IPS-NIHi11 (cell line): ENCODE data around the gene PCDHA2.
"Not testable (repeated sequence)": the region's sequence is repeated elsewhere in the genome, so short reads cannot be mapped to it uniquely, and the experiment has no call there.

Experiments used
- DNase-seq: peaks from one replicate; pipeline ENCODE4 v3.0.0; 2012; ENCODE audit warnings: mixed read lengths, low spot score

PCDHA2 gene

GRCh38 chr5:140794595-140795258 is at the start of gene PCDHA2:
Gene PCDHA2 (plus strand): TSS chr5:140794852.
- peak; percentile 17 for DNase-seq

GRCh38 chr5:140753561-140753960 is 41.1 kb upstream of the PCDHA2 start:
- DNase-seq: no peak

DNA sequence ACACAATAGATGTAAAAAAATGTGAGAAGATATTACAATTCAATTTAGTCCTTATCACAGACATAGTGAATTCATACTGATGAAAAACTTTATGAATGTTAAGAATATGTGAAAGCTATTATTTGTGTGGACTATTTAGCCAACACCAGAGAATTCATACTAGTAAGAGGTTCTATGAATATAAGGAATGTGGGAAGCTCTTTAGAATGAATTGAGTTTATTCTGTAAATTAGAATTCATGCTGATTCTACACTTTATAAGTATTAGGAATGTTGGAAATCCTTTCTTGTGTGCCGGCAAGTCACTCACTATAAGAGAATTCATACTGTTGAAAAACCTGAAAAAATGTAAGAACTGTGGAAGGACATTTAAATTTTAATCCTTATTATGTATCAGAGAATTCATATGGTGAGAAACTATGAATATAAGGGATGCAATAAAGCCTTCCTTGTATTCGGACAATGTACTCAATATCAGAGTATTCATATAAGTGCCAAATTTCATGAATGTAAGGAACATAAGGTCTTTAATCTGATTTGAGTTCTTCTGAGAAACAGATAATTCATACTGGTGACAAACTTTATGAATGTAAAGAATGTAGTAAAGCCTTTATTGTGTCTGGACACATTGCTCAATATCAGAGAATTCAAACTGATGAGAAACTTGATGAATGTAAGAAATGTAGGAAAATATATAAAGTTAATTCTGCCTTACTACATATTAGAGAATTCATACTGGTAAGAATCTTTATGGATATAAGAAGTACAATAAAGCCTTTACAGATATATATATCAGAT is 30.3 kb upstream of the PCDHA2 start:
- DNase-seq: no peak

- no peak for DNase-seq
Observed at GRCh38 chr5:140767444-140767843, 27.2 kb upstream of the PCDHA2 start.

- DNase-seq: no peak
Observed at GRCh38 chr5:140780512-140780911, 14.1 kb upstream of the PCDHA2 start.

GRCh38 chr5:140785905-140786686 is 8.6 kb upstream of the PCDHA2 start, which contains the start of gene PCDHA1:
Gene PCDHA1 (plus strand): TSS chr5:140786140.
- no peak for DNase-seq

GRCh38 chr5:140787422-140787821 is 7.2 kb upstream of the PCDHA2 start:
- not testable (repeated sequence) for DNase-seq

DNA sequence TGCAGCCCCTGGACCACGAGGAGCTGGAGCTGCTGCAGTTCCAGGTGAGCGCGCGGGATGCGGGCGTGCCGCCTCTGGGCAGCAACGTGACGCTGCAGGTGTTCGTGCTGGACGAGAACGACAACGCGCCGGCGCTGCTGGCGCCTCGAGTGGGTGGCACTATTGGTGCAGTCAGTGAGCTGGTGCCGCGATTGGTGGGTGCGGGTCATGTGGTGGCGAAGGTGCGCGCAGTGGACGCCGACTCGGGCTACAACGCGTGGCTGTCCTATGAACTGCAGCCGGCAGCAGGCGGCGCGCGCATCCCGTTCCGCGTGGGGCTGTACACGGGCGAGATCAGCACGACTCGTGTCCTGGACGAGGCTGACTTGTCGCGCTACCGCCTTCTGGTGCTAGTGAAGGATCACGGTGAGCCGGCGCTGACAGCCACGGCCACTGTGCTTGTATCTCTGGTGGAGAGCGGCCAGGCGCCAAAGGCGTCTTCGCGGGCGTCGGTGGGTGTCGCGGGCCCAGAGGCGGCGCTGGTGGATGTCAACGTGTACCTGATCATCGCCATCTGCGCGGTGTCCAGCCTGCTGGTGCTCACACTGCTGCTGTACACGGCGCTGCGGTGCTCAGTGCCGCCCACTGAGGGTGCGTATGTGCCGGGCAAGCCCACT is 6.7 kb upstream of the PCDHA2 start:
- not testable (repeated sequence) for DNase-seq

DNA sequence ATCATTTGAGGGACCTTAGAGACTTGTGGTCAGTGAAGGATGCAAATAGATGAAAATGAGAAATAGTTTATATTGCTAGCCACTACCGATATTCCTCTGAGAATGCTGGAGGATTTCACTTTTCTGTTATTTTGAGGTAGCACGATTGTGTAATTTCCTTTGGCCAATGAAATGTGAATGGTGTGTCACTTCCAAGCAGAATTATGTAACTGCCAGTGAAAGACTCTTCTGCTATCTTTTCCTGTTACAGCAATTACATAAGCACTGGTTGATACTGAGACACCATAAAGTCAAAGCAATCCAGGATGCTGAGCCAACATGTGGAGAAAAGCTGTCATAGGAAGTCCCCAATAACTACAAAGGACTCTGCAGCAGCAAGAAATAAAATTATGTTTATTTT is 3.6 kb upstream of the PCDHA2 start:
- no peak for DNase-seq

DNA sequence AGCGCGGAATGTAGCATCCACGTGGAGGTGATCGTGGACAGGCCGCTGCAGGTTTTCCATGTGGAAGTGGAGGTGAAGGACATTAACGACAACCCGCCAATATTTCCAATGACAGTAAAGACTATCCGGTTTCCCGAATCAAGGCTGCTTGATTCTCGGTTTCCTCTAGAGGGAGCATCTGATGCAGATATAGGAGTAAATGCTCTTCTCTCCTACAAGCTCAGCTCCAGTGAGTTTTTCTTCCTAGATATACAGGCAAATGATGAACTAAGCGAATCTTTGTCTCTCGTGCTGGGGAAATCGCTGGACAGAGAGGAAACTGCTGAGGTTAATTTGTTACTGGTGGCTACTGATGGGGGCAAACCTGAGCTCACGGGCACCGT is 598 bp downstream of the PCDHA2 start:
- DNase-seq: peak; percentile 41

DNA sequence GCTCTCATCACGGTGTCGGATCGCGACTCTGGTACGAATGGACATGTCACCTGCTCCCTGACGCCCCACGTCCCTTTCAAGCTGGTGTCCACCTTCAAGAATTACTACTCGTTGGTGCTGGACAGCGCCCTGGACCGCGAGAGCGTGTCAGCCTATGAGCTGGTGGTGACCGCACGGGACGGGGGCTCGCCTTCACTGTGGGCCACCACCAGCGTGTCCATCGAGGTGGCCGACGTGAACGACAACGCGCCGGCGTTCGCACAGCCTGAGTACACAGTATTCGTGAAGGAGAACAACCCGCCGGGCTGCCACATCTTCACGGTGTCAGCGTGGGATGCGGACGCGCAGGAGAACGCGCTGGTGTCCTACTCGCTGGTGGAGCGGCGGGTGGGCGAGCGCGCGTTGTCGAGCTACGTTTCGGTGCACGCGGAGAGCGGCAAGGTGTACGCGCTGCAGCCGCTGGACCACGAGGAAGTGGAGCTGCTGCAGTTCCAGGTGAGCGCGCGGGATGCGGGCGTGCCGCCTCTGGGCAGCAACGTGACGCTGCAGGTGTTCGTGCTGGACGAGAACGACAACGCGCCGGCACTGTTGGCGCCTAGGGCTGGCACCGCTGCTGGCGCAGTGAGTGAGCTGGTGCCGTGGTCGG is 1.5 kb downstream of the PCDHA2 start:
- DNase-seq: not testable (repeated sequence)

DNA sequence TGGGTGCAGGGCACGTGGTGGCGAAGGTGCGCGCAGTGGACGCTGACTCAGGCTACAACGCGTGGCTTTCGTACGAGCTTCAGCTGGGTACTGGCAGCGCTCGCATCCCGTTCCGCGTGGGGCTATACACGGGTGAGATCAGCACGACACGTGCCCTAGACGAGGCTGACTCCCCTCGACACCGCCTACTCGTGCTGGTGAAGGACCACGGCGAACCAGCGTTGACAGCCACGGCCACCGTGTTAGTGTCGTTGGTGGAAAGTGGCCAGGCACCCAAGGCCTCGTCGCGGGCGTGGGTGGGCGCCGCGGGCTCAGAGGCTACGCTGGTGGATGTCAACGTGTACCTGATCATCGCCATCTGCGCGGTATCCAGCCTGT is 2.1 kb downstream of the PCDHA2 start:
- DNase-seq: no peak

GRCh38 chr5:140800816-140801493 is 6.3 kb downstream of the PCDHA2 start, which contains the start of gene PCDHA3:
Gene PCDHA3 (plus strand): TSS chr5:140801057.
- DNase-seq: no peak

DNA sequence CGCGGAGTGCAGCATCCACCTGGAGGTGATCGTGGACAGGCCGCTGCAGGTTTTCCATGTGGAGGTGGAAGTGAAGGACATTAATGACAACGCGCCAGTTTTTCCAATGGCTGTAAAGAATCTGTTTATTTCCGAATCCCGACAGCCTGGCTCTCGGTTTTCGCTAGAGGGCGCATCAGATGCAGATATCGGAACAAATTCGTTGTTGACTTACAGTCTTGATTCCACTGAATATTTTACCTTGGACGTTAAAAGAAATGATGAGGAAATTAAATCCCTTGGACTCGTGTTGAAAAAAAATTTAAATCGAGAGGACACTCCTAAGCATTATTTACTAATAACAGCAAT is 6.8 kb downstream of the PCDHA2 start:
- DNase-seq: no peak

GRCh38 chr5:140802381-140802780 is 7.7 kb downstream of the PCDHA2 start:
- not testable (repeated sequence) for DNase-seq

GRCh38 chr5:140802781-140803271 is 8.2 kb downstream of the PCDHA2 start:
- DNase-seq: no peak

GRCh38 chr5:140806834-140807775 is 12.5 kb downstream of the PCDHA2 start, which contains the start of gene PCDHA4:
Gene PCDHA4 (plus strand): TSS chr5:140807068.
- DNase-seq: peak; percentile 61

DNA sequence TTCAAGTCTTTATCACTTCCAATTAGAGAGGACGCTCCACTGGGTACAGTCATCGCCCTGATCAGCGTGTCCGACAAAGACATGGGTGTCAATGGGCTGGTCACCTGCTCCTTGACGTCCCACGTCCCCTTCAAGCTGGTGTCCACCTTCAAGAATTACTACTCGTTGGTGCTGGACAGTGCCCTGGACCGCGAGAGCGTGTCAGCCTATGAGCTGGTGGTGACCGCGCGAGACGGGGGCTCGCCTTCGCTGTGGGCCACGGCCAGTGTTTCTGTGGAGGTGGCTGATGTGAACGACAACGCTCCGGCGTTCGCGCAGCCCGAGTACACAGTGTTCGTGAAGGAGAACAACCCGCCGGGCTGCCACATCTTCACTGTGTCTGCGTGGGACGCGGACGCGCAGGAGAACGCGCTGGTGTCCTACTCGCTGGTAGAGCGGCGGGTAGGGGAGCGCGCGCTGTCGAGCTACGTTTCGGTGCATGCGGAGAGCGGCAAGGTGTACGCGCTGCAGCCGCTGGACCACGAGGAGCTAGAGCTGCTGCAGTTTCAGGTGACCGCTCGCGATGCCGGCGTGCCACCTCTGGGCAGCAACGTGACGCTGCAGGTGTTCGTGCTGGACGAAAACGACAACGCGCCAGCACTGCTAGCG is 13.7 kb downstream of the PCDHA2 start:
- DNase-seq: not testable (repeated sequence)

GRCh38 chr5:140808889-140809291 is 14.2 kb downstream of the PCDHA2 start:
- no peak for DNase-seq
